T-helper 2 cell treated with Interferon-gamma antibody and Interleukin-4, amounts not matched to agents 5 μg/mL and 100 μg/mL, for 36 hours (primary cell): ENCODE results near the gene KRTAP5-6.

ENCODE experiments used
- DNase-seq: peaks from one replicate; pipeline ENCODE4 v3.0.0; 2021; ENCODE audit warnings: low spot score
- H3K27ac Mint-ChIP-seq: one replicate; pipeline ENCODE4 v1.8.0; 2021; ENCODE audit warnings: mild to moderate bottlenecking, mixed read lengths
- H3K27me3 Mint-ChIP-seq: one replicate; pipeline ENCODE4 v1.8.0; 2021; ENCODE audit warnings: low read depth, mixed read lengths
- H3K36me3 Mint-ChIP-seq: one replicate; pipeline ENCODE4 v1.8.0; 2021; ENCODE audit warnings: low read depth, mixed read lengths
- H3K4me1 Mint-ChIP-seq: one replicate; pipeline ENCODE4 v1.8.0; 2021; ENCODE audit warnings: low read depth, mixed read lengths
- H3K4me3 Mint-ChIP-seq: one replicate; pipeline ENCODE4 v1.8.0; 2022; ENCODE audit warnings: mild to moderate bottlenecking, moderate library complexity, mixed read lengths
- H3K9me3 Mint-ChIP-seq: one replicate; pipeline ENCODE4 v1.8.0; 2021; ENCODE audit warnings: mixed read lengths

The KRTAP5-6 gene

DNA sequence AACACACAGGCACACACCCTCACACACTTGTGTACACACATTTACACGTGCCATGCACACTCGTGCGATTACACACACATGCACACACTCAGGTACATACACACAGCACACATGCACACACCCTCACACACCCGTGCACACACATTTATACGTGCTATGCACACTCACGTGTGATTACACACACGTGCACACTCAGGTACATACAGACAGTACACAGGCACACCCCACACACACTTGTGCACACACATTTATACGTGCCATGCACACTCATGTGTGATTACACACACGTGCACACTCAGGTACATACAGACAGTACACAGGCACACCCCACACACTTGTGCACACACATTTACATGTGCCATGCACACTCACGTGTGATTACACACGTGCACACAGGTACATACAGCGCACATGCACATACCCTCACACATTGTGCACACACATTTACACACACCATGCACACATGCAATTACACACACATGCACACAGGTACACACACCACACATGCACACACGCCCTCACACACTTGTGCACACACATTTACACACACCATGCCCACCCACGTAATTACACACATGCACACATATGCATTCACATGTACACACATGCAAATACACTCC, 48.8 kb downstream of the KRTAP5-6 start:
- H3K4me3 Mint-ChIP-seq: no peak overlapping the region
- peaks cover 17% of the 10 kb centered on the region for H3K27me3 Mint-ChIP-seq
- no peaks in the 10 kb centered on the region for H3K36me3 Mint-ChIP-seq
- no peak for DNase-seq
- peaks cover 2% of the 10 kb centered on the region for H3K4me1 Mint-ChIP-seq
- H3K9me3 Mint-ChIP-seq: peaks cover 11% of the 10 kb centered on the region
- H3K27ac Mint-ChIP-seq: no peak overlapping the region

- Mint-ChIP-seq H3K27me3 (peaks cover 17% of the 10 kb centered on the region), H3K36me3 (no peaks in the 10 kb centered on the region), H3K4me1 (peaks cover 2% of the 10 kb centered on the region), H3K4me3 (no peak overlapping the region), H3K9me3 (peaks cover 11% of the 10 kb centered on the region), H3K27ac (no peak overlapping the region)
- DNase-seq: no peak
These were observed 49.5 kb downstream of the KRTAP5-6 start for GRCh38 chr11:1746511-1746931.

DNA sequence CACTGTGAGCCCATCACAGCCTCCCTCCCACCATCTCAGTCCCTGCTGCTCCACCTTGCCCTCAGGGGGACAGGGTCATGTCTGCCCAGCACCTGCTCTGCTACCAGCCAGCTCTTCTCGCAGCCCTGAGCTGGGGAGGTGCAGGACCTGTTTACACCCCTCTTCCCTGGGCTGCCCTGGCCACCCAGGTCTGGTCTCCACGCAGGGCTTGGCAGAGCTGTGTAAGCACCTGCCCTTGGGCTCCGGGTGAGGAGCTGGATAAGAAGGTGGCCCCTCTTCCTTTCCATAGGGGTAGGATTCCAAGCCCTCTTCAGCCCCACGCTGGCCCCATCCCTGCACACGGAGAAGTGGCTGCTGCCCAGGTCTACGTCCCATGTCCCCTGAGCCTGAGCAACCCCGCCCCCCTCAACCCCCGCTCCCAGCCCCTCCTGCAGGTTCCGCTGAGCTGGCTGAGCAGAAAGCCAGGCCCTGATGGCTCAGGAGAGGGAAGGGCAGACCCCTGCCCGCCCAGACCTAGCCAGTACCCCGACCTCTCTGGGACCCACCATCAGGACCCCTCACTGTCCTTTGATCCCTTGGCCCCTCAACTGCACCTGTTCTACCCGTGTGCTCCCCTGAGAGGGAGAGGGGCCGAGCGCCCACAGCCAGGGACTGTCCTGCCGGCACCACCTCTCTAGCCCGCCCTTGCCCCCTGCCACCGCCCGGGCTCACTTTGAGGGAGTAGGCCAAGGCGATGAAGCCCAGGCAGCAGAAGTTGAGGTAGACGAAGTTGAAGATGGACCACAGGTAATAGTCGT, 50.2 kb downstream of the KRTAP5-6 start:
- DNase-seq: no peak
- Mint-ChIP-seq H3K4me1 (peaks cover 2% of the 10 kb centered on the region), H3K27ac (no peak overlapping the region), H3K27me3 (peaks cover 17% of the 10 kb centered on the region), H3K9me3 (peaks cover 11% of the 10 kb centered on the region), H3K4me3 (no peak overlapping the region), H3K36me3 (no peaks in the 10 kb centered on the region)
